ENCODE data around the gene NOLC1. TPM values are rescaled to one million over a fixed set of nuclear protein-coding genes. Genes with fewer than 3 reads are reported as not detected.

Gene NOLC1
- total RNA-seq, 1 donor from 2014 or later = 95.1 TPM

- CTCF ChIA-PET = interaction anchor here (4.4 kb wide), 1 partner anchor 179 kb away, joined by 37 read pairs; no protein-coding TSS in a partner anchor
- TF ChIP-seq CTCF (IDR thresholded peaks at IDR 0.05) = no peak
- H3K4me3 Mint-ChIP-seq = no peak overlapping the region
- ATAC-seq (ENCODE audit: low read depth) (no peak), DNase-seq (no peak)
- POLR2A ChIA-PET = no interaction called here
- H3K27me3 Mint-ChIP-seq = no peaks in the 10 kb centered on the region
- peaks cover 5% of the 10 kb centered on the region for H3K4me1 Mint-ChIP-seq
- intact Hi-C loops (cut with micrococcal nuclease) = no loop called here
- no peaks in the 10 kb centered on the region for H3K36me3 Mint-ChIP-seq (ENCODE audit: low read depth)
- H3K27ac Mint-ChIP-seq = no peak overlapping the region
- H3K9me3 Mint-ChIP-seq = no peaks in the 10 kb centered on the region
These were observed 20.1 kb downstream of the NOLC1 start for GRCh38 chr10:102172288-102172687.

GRCh38 chr10:102175415-102175814 is 23.2 kb downstream of the NOLC1 start:
- Mint-ChIP-seq H3K4me1 (no peaks in the 10 kb centered on the region), H3K27me3 (peaks cover 3% of the 10 kb centered on the region), H3K4me3 (no peak overlapping the region), H3K27ac (no peak overlapping the region), H3K9me3 (no peaks in the 10 kb centered on the region), H3K36me3 (ENCODE audit: low read depth) (no peaks in the 10 kb centered on the region)
- ChIA-PET POLR2A (no interaction called here), CTCF (no interaction called here)
- ATAC-seq (ENCODE audit: low read depth) = no peak
- DNase-seq = no peak
- intact Hi-C loops (cut with micrococcal nuclease) = no loop called here
- TF ChIP-seq CTCF (IDR thresholded peaks at IDR 0.05) = no peak

GRCh38 chr10:102184606-102185005 is 32.4 kb downstream of the NOLC1 start:
- CTCF ChIA-PET = no interaction called here
- TF ChIP-seq CTCF (IDR thresholded peaks at IDR 0.05) = no peak
- peaks cover 4% of the 10 kb centered on the region for H3K27me3 Mint-ChIP-seq
- no peak for ATAC-seq (ENCODE audit: low read depth)
- no peaks in the 10 kb centered on the region for H3K36me3 Mint-ChIP-seq (ENCODE audit: low read depth)
- H3K4me3 Mint-ChIP-seq = no peak overlapping the region
- intact Hi-C loops (cut with micrococcal nuclease) = no loop called here
- H3K9me3 Mint-ChIP-seq = peaks cover 3% of the 10 kb centered on the region
- no peak overlapping the region for H3K27ac Mint-ChIP-seq
- H3K4me1 Mint-ChIP-seq = peaks cover 15% of the 10 kb centered on the region
- DNase-seq = no peak
- POLR2A ChIA-PET = no interaction called here

- Mint-ChIP-seq H3K36me3 (ENCODE audit: low read depth) (no peaks in the 10 kb centered on the region), H3K9me3 (peaks cover 3% of the 10 kb centered on the region), H3K27me3 (peaks cover 4% of the 10 kb centered on the region), H3K4me3 (no peak overlapping the region), H3K27ac (no peak overlapping the region), H3K4me1 (peaks cover 16% of the 10 kb centered on the region)
- no peak for TF ChIP-seq CTCF (IDR thresholded peaks at IDR 0.05)
- DNase-seq (no peak), ATAC-seq (ENCODE audit: low read depth) (no peak)
- ChIA-PET CTCF (no interaction called here), POLR2A (interaction anchor here (1.0 kb wide), 1 partner anchor 45 kb away, joined by 7 read pairs; no protein-coding TSS in a partner anchor)
- intact Hi-C loops (cut with micrococcal nuclease) = no loop called here
These were observed 33.1 kb downstream of the NOLC1 start for GRCh38 chr10:102185272-102185671.

- no peak for DNase-seq
- ChIA-PET POLR2A (interaction anchor here (1.0 kb wide), 1 partner anchor 46 kb away, joined by 7 read pairs; no protein-coding TSS in a partner anchor), CTCF (no interaction called here)
- Mint-ChIP-seq H3K27ac (no peak overlapping the region), H3K4me3 (no peak overlapping the region), H3K36me3 (ENCODE audit: low read depth) (no peaks in the 10 kb centered on the region), H3K4me1 (peaks cover 16% of the 10 kb centered on the region), H3K9me3 (peaks cover 3% of the 10 kb centered on the region), H3K27me3 (peaks cover 1% of the 10 kb centered on the region)
- TF ChIP-seq CTCF (IDR thresholded peaks at IDR 0.05) = no peak
- intact Hi-C loops (cut with micrococcal nuclease) = no loop called here
- peak; percentile 40 for ATAC-seq (ENCODE audit: low read depth)
These were observed 33.8 kb downstream of the NOLC1 start for GRCh38 chr10:102185811-102186527.

All from activated B cell treated with CpG ODN at 0.5 μM for 24 hours (primary cell).